HuH-7 (cell line): Measurements from ENCODE around the gene CARD16.
"Not testable (repeated sequence)": the region's sequence is repeated elsewhere in the genome, so short reads cannot be mapped to it uniquely, and the experiment has no call there.

Source experiments
- DNase-seq: peaks from one replicate; pipeline ENCODE4 v3.0.0; 2011; ENCODE audit warnings: low spot score

CARD16 gene

GRCh38 chr11:105044557-105045524, at the start of gene CARD16:
CARD16 (minus strand) TSS chr11:105045335; CDS start chr11:105045297, 38 bp downstream.
- not testable (repeated sequence) for DNase-seq

- DNase-seq, result no peak
Observed at GRCh38 chr11:105092256-105093239, 47.4 kb upstream of the CARD16 start.

- no peak for DNase-seq
Observed at GRCh38 chr11:105081412-105082150, 36.4 kb upstream of the CARD16 start.

- not testable (repeated sequence) for DNase-seq
Observed at GRCh38 chr11:105080171-105080906, 35.2 kb upstream of the CARD16 start.

GRCh38 chr11:105078283-105078682, 33.1 kb upstream of the CARD16 start:
- no peak for DNase-seq

- not testable (repeated sequence) for DNase-seq
Observed at GRCh38 chr11:105077141-105077790, 32.1 kb upstream of the CARD16 start.

- no peak for DNase-seq
Observed at GRCh38 chr11:105074166-105074530, 29.0 kb upstream of the CARD16 start.

- no peak for DNase-seq
Observed at GRCh38 chr11:105073456-105074165, 28.5 kb upstream of the CARD16 start.

- DNase-seq, result not testable (repeated sequence)
Observed at GRCh38 chr11:105072080-105072479, 26.9 kb upstream of the CARD16 start.

- DNase-seq, result no peak
Observed at GRCh38 chr11:105071089-105071732, 26.1 kb upstream of the CARD16 start.

- DNase-seq, result no peak
Observed at GRCh38 chr11:105070306-105070705, 25.2 kb upstream of the CARD16 start.

- not testable (repeated sequence) for DNase-seq
Observed at GRCh38 chr11:105069749-105070148, 24.6 kb upstream of the CARD16 start.

- DNase-seq, result not testable (repeated sequence)
Observed at GRCh38 chr11:105063245-105063941, 18.3 kb upstream of the CARD16 start.

GRCh38 chr11:105057432-105057831, 12.3 kb upstream of the CARD16 start:
- no peak for DNase-seq

- DNase-seq, result no peak
Observed at GRCh38 chr11:105056446-105056845, 11.3 kb upstream of the CARD16 start.

- no peak for DNase-seq
Observed at GRCh38 chr11:105054723-105055493, 9.8 kb upstream of the CARD16 start.

GRCh38 chr11:105052487-105052886, 7.4 kb upstream of the CARD16 start:
- no peak for DNase-seq

GRCh38 chr11:105051559-105051958, 6.4 kb upstream of the CARD16 start:
- DNase-seq, result no peak
